K562 (cell line): Measurements from ENCODE around the gene PHACTR2. TPM values are rescaled to one million over a fixed set of nuclear protein-coding genes. Genes with fewer than 3 reads are reported as not detected.

ENCODE experiments used
- EGR1 ChIP-seq: fragments of 450-650 bp; conservative IDR thresholded peaks from 2 replicates; pipeline ENCODE4 v1.6.1; 2017; ENCODE audit warnings: mild to moderate bottlenecking
- ETV1 ChIP-seq: fragments of 450-650 bp; conservative IDR thresholded peaks from 2 replicates; pipeline ENCODE4 v1.6.1; 2016; ENCODE audit warnings: missing genetic modification characterization, control low read depth, low read depth, missing compliant biosample characterization
- HBP1 ChIP-seq: fragments of 450-650 bp; formaldehyde crosslinking; IDR thresholded peaks from 2 replicates; pipeline ENCODE4 v1.4.0; 2022; ENCODE audit warnings: missing genetic modification characterization
- ILF3 ChIP-seq: fragments of 450-650 bp; IDR thresholded peaks from 2 replicates; pipeline ENCODE4 v1.6.1; 2018; ENCODE audit warnings: antibody characterized with exemption, mild to moderate bottlenecking, moderate library complexity, borderline replicate concordance
- TFAP4 ChIP-seq: sonication (generic); formaldehyde crosslinking; IDR thresholded peaks from 2 replicates; pipeline ENCODE4 v1.8.0; 2022; ENCODE audit warnings: missing genetic modification reagents, mild to moderate bottlenecking, moderate library complexity, borderline replicate concordance
- ZBTB40 ChIP-seq, 2 experiments: fragments of 450-650 bp in 1 of 2; sonication (generic) in 1 of 2; formaldehyde crosslinking in 1 of 2; IDR thresholded peaks; 2 replicates each; pipeline versions ENCODE4 v1.7.1 to v1.9.0; 2016 to 2022; ENCODE audit warnings: inconsistent platforms in 1 of 2, mild to moderate bottlenecking in 1 of 2, missing genetic modification reagents in 1 of 2
- ZFP36 ChIP-seq: fragments of 150-350 bp; IDR thresholded peaks from 2 replicates; pipeline ENCODE4 v1.6.1; 2018; ENCODE audit warnings: low read length, low read depth; ENCODE audit not compliant: partially characterized antibody
- ZFP91 ChIP-seq: sonication (generic); formaldehyde crosslinking; IDR thresholded peaks from 2 replicates; pipeline ENCODE4 v1.8.0; 2022; ENCODE audit warnings: mild to moderate bottlenecking, missing genetic modification reagents
- ZKSCAN8 ChIP-seq: fragments of 200-800 bp; sonication (Bioruptor generic); IDR thresholded peaks from 2 replicates; pipeline ENCODE4 v1.6.1; 2016; ENCODE audit warnings: missing genetic modification characterization, missing compliant biosample characterization
- ZNF143 ChIP-seq: sonication (generic); formaldehyde crosslinking; IDR thresholded peaks from 2 replicates; pipeline ENCODE4 v1.9.0; 2022; ENCODE audit warnings: mild to moderate bottlenecking, missing genetic modification reagents
- ZNF586 ChIP-seq: fragments of 450-650 bp; formaldehyde crosslinking; conservative IDR thresholded peaks from 2 replicates; pipeline ENCODE4 v1.4.0; 2020; ENCODE audit warnings: mild to moderate bottlenecking, moderate library complexity
- ZNF695 ChIP-seq: fragments of 450-650 bp; formaldehyde crosslinking; IDR thresholded peaks from 2 replicates; pipeline ENCODE4 v1.4.0; 2020; ENCODE audit warnings: mild to moderate bottlenecking, moderate library complexity
- polyA plus RNA-seq, 8 experiments: library from polyadenylated mRNA; depleted of rRNA in 4 of 8; stranded (reverse) in 5 of 8; unstranded in 3 of 8; fragments of >200 nt; fragmentation: Nextera tagmentation in 2 of 8; fragmentation: Illumina TruSeq in 1 of 8; extraction: Ambion mirVana in 2 of 8; extraction: Trizol in 1 of 8; gene quantifications; 2 replicates each; pipeline versions ENCODE4 v1.2.1 to v1.2.3, GENCODE V29; 2011 to 2014; ENCODE audit warnings: inconsistent platforms in 1 of 8, missing spikeins in 1 of 8
- total RNA-seq, 7 experiments: library from RNA; depleted of rRNA in 6 of 7; stranded (reverse); fragments of >200 nt in 6 of 7; fragmentation: Illumina TruSeq in 2 of 7; extraction: Trizol in 2 of 7; gene quantifications; 2 replicates each; pipeline versions ENCODE4 v1.2.1 to v1.2.3, GENCODE V29; 2011 to 2021; ENCODE audit warnings: low replicate concordance in 1 of 7

Gene PHACTR2
- total and polyA plus RNA-seq, 9 of the 15 experiments (the other 6 are each of a cell fraction or from before 2014, with no cell fraction given): 5.3 to 52.5 (median 22.9) TPM

GRCh38 chr6:143842902-143843676 is 165.3 kb downstream of the PHACTR2 start, which contains the start of gene LTV1 (continued):
- no peak for TF ChIP-seq ZFP36
- 0 out of 2 replicates have a peak, but pooled peaks have one; percentile 36 for TF ChIP-seq HBP1 (CRISPR knock-in tag)
- peak; percentile 71 for TF ChIP-seq EGR1
- TF ChIP-seq TFAP4: peak; percentile 98
- TF ChIP-seq ZBTB40 (IDR thresholded peaks at IDR 0.05): peak; percentile 90
- TF ChIP-seq ZBTB40 (CRISPR knock-in tag; IDR thresholded peaks at IDR 0.05): peak; percentile 43; the same call in 1 of the 2 replicates
- TF ChIP-seq ZKSCAN8 (CRISPR knock-in tag): peak; percentile 21; the same call in 1 of the 2 replicates
- no peak for TF ChIP-seq ZNF695
- peak; percentile 63; the same call in 1 of the 2 replicates for TF ChIP-seq ZNF143
- TF ChIP-seq ILF3: 0 out of 2 replicates have a peak, but pooled peaks have one; percentile 9
- TF ChIP-seq ZFP91 (CRISPR knock-in tag): no peak; the same call in 1 of the 2 replicates
- no peak for TF ChIP-seq ZNF586 (CRISPR knock-in tag)
- peak; percentile 84; the same call in 1 of the 2 replicates for TF ChIP-seq ETV1 (tag)
